ENCODE measurements around the gene DYNLT1.
"Not testable (repeated sequence)": the region's sequence is repeated elsewhere in the genome, so short reads cannot be mapped to it uniquely, and the experiment has no call there.

The DYNLT1 gene

GRCh38 chr6:158622545-158623190 lies 21.9 kb downstream of the DYNLT1 start:
- no peak for DNase-seq (ENCODE audit: low read depth)

DNA sequence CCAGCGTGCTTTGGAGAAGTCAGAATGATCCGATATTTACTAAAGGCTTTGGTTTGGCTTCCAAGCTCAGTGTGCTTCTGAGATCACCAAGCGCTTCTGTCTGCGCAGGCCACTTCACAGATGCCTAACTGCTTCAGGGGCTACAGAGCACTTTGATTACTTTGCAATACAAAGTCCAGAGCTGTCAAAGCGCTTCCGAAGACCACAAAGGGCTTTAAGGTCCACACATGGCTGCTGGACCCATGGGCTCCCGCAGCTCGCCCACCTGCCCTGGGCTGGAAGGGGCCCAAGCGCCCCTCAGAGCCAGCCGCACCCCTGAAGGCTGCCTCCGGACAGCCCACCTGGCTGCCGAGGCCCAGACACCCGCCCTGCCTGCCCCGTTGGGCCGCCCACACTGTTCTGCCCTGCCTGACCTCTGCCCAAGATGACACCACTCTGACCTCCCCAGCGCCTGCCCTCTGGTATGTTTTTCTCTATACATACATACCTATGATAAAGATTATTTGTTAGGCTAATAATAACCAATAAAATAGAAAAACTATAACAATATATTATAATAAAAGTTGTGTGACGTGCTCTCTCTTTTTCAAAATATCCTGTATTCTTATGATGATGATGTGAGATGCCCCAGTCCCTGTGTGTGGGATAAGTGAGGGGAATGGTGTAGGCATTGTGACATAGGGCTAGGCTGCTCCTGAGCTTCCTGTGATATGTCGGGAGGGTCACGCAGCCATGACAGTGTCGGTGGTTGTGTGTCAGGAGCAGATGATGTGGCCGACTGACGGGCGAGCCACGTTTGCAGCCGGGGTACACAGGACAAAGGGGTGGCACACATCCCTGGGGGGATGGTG lies 22.6 kb downstream of the DYNLT1 start:
- no peak for DNase-seq (ENCODE audit: low read depth)

GRCh38 chr6:158620963-158621693 lies 23.4 kb downstream of the DYNLT1 start:
- no peak for DNase-seq (ENCODE audit: low read depth)

GRCh38 chr6:158619922-158620801 lies 24.4 kb downstream of the DYNLT1 start:
- no peak for DNase-seq (ENCODE audit: low read depth)

GRCh38 chr6:158618289-158618688 lies 26.3 kb downstream of the DYNLT1 start:
- DNase-seq (ENCODE audit: low read depth) = not testable (repeated sequence)

DNA sequence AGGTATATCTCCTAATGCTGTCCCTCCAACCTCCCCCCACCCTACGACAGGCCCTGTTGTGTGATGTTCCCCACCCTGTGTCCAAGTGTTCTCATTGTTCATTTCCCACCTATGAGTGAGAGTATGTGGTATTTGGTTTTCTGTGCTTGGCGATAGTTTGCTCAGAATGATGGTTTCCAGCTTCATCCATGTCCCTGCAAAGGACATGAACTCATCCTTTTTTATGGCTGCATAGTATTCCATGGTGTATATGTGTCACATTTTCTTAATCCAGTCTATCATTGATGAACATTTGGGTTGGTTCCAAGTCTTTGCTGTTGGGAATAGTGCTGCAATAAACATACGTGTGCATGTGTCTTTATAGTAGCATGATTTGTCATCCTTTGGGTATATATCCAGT lies 29.9 kb downstream of the DYNLT1 start:
- DNase-seq (ENCODE audit: low read depth) = not testable (repeated sequence)

DNA sequence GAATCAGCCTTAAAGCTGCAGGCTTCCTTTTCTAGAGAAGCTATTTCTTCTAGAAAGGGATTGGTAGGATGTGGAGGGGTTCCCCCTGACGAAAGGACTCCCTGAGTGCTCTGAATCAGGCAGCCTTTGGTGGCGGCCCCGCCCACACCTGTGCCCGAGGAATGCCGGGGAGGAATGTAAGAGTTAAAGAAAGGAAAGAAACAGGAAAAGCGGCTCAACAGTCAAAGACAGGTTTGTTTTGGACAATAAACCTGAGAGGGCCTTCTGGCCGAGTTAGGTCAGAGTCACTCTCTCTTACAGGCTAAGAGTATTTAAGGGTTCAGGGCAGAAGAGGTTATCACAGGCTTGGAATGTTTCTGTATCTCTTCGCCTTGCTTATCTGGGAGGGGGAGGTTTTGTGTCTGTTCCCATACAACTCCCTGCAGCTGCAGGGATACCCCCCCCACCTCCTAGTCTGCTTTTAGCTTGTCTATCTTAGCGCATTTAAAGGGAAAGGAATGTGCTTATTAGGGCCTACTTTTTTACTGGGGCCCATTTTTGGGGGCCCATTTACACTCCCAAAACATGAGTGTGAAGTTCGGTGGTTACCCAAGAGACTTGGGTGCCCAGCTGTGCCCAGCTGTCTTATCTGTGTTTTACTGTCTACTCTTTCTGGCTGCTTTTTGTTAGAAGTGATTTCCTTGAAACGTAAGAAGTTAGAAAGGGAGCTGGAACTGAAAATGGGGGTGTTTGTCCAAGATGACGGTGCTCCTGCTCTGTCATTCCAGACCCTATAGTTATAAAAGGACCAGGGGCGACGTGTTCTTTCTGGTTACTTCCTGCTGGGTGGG lies 32.8 kb downstream of the DYNLT1 start:
- DNase-seq (ENCODE audit: low read depth) = peak; percentile 51

- DNase-seq (ENCODE audit: low read depth) = no peak
Observed at GRCh38 chr6:158611039-158611438, 33.5 kb downstream of the DYNLT1 start.

DNA sequence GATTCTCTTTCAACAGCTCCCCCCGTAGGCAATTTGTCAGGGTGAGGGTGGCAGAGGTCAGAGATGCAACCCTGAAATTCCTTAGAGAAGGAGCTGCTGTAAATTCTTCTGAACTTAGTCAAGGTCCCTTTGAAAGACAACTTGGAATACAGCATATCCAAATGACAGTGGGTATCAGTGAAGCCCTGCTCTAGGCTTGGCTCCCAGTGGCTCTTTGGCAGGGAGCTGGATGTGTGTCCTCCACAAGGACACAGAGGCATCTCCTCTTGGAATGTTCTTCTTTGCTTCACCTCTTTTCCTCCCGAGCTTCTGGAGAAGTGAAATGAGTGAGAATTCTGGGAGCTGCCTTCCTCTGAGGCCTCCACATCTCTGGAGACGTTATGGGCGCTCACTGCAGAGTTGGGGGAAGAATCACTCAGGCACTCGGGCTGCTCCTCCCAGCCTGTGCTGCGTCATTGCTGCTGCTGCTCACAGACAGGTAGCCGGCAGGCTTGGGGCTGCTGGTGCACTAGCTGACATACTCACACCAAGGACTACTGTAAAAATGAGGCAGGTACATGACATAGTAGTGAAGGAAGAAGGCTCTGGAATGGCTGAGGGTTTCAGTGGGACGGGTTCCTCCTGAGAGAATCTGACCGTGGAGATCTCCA lies 34.1 kb downstream of the DYNLT1 start:
- DNase-seq (ENCODE audit: low read depth) = no peak

DNA sequence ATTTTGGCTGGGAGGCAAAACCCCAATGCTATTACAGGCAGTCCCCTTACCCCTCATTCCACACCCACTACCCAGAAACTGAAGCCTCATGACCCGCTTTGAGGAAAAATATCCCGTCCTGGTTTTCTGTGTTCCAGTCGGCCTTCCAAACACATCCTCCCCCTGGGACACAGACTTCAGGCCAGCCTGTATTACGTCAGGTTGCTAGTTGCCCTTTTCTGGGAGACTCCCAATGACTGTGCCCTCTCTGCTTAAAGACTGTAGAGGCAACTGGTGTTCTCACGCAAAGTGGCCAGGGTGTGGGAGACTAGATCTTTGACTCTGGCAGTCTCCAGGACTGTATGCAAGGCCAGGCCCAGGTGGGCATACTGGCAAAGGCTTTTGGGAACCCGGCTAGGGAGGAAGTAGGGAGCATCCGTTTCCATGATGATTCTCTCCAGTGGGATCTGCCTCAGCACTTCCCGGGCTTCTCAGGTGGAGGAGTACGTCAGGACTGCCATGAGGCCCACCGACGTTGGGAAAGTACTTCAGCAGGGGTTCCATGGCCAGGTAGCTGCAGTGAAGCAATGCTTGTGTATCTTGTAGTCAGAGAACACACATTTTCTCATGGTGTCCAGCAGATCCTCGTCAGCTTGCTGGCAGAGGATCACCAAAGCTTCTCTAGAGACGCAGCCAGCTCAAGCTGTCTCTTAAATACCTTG lies 34.9 kb downstream of the DYNLT1 start:
- DNase-seq (ENCODE audit: low read depth) = no peak

GRCh38 chr6:158608221-158608620 lies 36.3 kb downstream of the DYNLT1 start:
- DNase-seq (ENCODE audit: low read depth) = no peak

DNA sequence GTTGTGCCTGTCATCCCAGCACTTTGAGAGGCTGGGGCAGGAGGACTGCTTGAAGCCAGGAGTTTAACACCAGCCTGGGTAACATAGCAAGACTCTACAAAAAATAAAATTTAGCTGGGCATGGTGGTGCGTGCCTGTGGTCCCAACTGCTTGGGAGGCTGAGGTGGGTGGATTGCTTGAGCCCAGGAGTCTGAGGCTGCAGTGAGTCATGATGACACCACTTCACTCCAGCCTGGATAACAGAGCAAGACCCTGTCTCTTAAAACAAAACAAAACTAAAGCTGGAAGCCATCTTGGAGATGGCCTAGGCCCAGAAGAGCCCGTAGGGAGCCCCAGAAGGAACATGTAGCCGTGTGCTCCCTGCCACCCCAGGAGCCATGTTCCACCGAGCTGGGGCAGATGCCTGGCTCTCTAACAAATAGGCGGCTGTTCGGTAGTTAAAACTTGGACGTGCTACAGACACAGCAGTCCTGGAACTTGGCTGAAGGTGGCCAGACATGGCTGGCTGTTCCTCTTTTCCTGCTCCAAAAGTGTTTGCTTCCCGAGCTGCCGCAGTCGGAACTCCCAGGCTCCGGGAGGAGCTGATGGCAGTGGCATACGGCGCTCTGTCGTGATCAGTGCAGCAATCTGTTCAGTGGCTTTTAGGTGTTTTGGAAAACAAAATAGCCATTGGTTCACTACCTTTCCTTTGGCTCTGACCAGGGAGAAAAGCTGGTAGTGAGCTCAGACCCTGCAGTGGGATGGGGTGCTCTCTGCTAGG lies 37.0 kb downstream of the DYNLT1 start:
- DNase-seq (ENCODE audit: low read depth) = no peak

DNA sequence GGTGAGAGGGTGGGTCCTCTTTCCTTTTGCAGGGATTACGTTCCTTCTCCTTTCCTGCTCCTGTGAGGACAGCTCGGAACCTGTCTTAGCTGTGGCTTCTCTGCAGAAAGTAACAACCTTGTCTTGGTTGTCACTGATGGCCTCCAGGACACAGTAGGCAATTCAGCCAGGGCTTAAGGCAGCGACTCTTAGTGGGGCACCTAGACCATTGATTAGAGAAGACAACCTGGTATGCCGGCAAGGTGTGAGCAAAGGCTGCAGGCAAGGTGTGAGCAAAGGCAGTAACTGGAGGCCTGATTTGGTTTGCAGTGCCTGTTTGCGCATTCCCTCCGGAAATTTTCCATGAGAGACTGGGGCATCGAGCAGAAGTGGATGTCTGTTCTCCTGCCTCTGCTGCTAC lies 37.6 kb downstream of the DYNLT1 start:
- DNase-seq (ENCODE audit: low read depth) = no peak

DNA sequence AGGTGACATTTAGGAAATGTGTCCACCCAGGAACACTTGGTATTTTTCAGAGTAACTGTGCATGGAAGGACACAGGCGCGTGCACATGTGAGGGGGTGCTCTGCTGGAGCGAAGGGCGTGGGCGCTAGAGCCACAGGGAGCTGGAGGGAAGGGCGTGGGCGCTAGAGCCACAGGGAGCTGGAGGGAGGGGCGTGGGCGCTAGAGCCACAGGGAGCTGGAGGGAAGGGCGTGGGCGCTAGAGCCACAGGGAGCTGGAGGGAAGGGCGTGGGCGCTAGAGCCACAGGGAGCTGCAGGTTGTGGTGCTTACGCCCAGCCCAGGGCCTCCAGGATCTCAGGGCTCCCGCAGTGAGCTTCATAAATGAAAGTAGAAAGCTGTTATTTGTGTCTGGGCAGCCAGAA lies 38.5 kb downstream of the DYNLT1 start:
- DNase-seq (ENCODE audit: low read depth) = not testable (repeated sequence)

GRCh38 chr6:158605266-158605878 lies 39.2 kb downstream of the DYNLT1 start:
- DNase-seq (ENCODE audit: low read depth) = peak; percentile 73

DNA sequence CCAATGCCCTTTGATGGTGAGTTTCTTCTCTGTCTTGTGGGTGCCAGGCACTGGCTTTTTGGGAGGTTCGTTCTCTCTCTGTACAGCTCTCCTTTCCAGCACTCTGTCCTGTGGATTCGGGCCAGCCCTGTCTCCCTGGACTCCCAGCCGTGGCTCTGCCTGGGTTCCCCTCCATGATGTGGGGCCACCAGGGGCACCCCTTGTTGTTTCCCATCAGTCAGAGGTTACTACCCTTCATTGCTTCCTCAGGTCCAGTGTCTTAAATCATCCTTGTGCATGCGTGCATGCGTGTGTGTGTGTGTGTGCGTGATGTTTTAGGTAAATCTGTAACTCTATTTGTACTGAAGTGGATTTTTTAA lies 40.5 kb downstream of the DYNLT1 start:
- no peak for DNase-seq (ENCODE audit: low read depth)

DNA sequence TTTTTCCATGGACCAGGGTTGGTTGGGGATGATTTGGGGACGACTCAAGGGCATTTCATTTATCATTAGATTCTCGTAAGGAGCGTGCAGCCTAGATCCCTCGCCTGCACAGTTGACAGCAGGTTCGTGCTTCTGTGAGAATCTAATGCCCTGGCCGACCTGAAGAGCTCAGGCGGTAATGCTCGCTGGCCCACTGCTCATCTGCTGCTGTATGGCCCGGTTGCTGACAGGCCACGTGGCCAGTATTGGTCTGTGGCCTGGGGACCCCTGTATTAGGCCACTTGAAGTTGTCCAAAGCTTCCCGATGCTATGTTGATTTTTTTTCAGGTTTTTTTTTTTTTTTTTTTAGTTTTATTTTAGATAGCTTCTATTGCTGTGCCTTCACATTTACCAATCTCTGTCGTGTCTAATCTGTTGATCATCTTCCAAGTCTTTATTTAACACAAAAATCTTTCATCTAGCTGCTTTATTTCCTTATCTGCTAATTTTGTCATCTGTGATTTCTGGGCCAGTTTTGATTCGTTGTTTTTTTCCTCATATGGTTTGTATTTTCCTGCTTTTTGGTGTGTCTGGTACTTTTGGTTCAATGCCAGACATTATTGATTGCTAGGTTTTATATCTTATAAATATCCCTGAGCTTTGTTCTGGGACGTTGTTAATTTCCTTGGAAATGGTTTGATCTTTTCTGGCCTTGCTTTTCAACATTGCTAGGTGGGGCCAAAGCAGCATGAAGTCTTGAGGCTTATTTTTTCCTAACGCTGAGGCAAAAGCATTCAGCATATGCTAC lies 41.1 kb downstream of the DYNLT1 start:
- DNase-seq (ENCODE audit: low read depth) = no peak

GRCh38 chr6:158599635-158600034 lies 44.9 kb downstream of the DYNLT1 start:
- no peak for DNase-seq (ENCODE audit: low read depth)

Data from amniotic epithelial cell (primary cell).